Hepatocyte (in vitro differentiated cells): ENCODE measurements around the gene MARCHF3. TPM values are rescaled to one million over a fixed set of nuclear protein-coding genes. Genes with fewer than 3 reads are reported as not detected.

Experiments used
- DNase-seq: peaks from one replicate; pipeline ENCODE4 v3.0.0-alpha.2; 2016; ENCODE audit warnings: low spot score
- H2AFZ ChIP-seq: fragments of 200-600 bp; sonication (generic); 2 replicates; pipeline ENCODE4 v1.6.0; 2016; ENCODE audit warnings: antibody characterized with exemption, mild to moderate bottlenecking
- H3K27ac ChIP-seq: fragments of 200-600 bp; sonication (generic); 2 replicates; pipeline ENCODE4 v1.5.1; 2016; ENCODE audit warnings: mild to moderate bottlenecking
- H3K27me3 ChIP-seq: fragments of 200-600 bp; sonication (generic); 2 replicates; pipeline ENCODE4 v1.6.1; 2016
- H3K36me3 ChIP-seq: fragments of 200-600 bp; sonication (generic); replicated peaks from 2 replicates; pipeline ENCODE4 v1.5.1; 2016; ENCODE audit warnings: low read depth; ENCODE audit not compliant: insufficient read depth
- H3K4me1 ChIP-seq: fragments of 200-600 bp; sonication (generic); 2 replicates; pipeline ENCODE4 v1.5.1; 2016; ENCODE audit warnings: mild to moderate bottlenecking, moderate library complexity; ENCODE audit not compliant: insufficient read depth
- H3K4me2 ChIP-seq: fragments of 200-600 bp; sonication (generic); 2 replicates; pipeline ENCODE4 v1.6.0; 2016
- H3K4me3 ChIP-seq: fragments of 200-600 bp; sonication (generic); 2 replicates; pipeline ENCODE4 v1.5.1; 2016; ENCODE audit warnings: mild to moderate bottlenecking
- H3K79me2 ChIP-seq: fragments of 200-600 bp; sonication (generic); 2 replicates; pipeline ENCODE4 v1.6.0; 2017; ENCODE audit warnings: mild to moderate bottlenecking
- H3K9me2 ChIP-seq: fragments of 200-600 bp; sonication (generic); replicated peaks from 2 replicates; pipeline ENCODE4 v1.6.0; 2017; ENCODE audit warnings: mild to moderate bottlenecking; ENCODE audit not compliant: insufficient read depth
- H3K9me3 ChIP-seq: fragments of 200-600 bp; sonication (generic); 2 replicates; pipeline ENCODE4 v1.5.1; 2016; ENCODE audit warnings: low read depth, mild to moderate bottlenecking
- H4K20me1 ChIP-seq: fragments of 200-600 bp; sonication (generic); 2 replicates; pipeline ENCODE4 v1.6.0; 2016; ENCODE audit warnings: mild to moderate bottlenecking; ENCODE audit not compliant: insufficient read depth, poor library complexity, severe bottlenecking
- EZH2 ChIP-seq: fragments of 200-600 bp; sonication (generic); IDR thresholded peaks from 2 replicates; pipeline ENCODE4 v1.6.1; 2016; ENCODE audit warnings: antibody characterized with exemption, mild to moderate bottlenecking, borderline replicate concordance
- EZH2phosphoT487 ChIP-seq: fragments of 200-600 bp; sonication (generic); IDR thresholded peaks from one replicate; pipeline ENCODE4 v1.6.1; 2018; ENCODE audit warnings: antibody characterized with exemption, mild to moderate bottlenecking, low read depth, moderate library complexity; ENCODE audit not compliant: unreplicated experiment, severe bottlenecking
- WGBS: methylation state at CpG from one replicate; pipeline ENCODE4 v1.1.6; 2016; ENCODE audit warnings: low lambda C conversion rate; ENCODE audit errors: missing lambda C conversion rate; 5-methylcytosine and 5-hydroxymethylcytosine counted together
- polyA plus RNA-seq: library from polyadenylated mRNA; unstranded; fragments of >200 nt; fragmentation: Nextera tagmentation; extraction: Ambion mirVana; gene quantifications from 2 replicates; pipeline ENCODE4 v1.2.1, GENCODE V29; 2016
- total RNA-seq: library from RNA; depleted of rRNA; stranded (reverse); fragments of >200 nt; gene quantifications from 2 replicates; pipeline ENCODE4 v1.2.3, GENCODE V29; 2014
- TF ChIP-seq, protein P1 (sequence below): fragments of 200-600 bp; sonication (generic); IDR thresholded peaks from 2 replicates; pipeline ENCODE4 v1.5.1; 2016; ENCODE audit warnings: antibody characterized with exemption, mild to moderate bottlenecking; ENCODE audit not compliant: poor library complexity

The MARCHF3 gene
- total and polyA plus RNA-seq, 2 experiments from 2014 or later, result 9.4 to 20.4 TPM

DNA sequence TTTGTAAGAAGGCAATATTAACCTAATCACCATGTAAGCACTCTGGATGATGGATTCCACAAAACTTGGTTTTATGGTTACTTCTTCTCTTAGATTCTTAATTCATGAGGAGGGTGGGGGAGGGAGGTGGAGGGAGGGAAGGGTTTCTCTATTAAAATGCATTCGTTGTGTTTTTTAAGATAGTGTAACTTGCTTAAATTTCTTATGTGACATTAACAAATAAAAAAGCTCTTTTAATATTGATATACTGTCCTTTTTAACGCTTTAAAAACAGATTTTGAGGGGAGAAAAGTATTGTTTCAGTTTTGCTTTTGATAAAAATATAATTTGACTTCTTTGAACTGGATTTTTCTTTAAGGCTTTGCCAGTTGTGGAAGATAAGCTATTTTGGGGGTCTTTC is 193.6 kb downstream of the MARCHF3 start:
- no peaks in the 10 kb centered on the region for H3K79me2 ChIP-seq
- no peak overlapping the region for H3K27ac ChIP-seq
- H3K9me3 ChIP-seq, result no peaks in the 10 kb centered on the region
- H3K4me2 ChIP-seq, result no peak overlapping the region
- no peak for DNase-seq
- no peak overlapping the region for H2AFZ ChIP-seq
- H3K4me3 ChIP-seq, result no peak overlapping the region
- H3K9me2 ChIP-seq, result no peaks in the 10 kb centered on the region
- no peaks in the 10 kb centered on the region for H3K4me1 ChIP-seq
- WGBS, result 96% methylated on average over 2 of the region's 2 CpGs
- TF ChIP-seq, protein P1, sequence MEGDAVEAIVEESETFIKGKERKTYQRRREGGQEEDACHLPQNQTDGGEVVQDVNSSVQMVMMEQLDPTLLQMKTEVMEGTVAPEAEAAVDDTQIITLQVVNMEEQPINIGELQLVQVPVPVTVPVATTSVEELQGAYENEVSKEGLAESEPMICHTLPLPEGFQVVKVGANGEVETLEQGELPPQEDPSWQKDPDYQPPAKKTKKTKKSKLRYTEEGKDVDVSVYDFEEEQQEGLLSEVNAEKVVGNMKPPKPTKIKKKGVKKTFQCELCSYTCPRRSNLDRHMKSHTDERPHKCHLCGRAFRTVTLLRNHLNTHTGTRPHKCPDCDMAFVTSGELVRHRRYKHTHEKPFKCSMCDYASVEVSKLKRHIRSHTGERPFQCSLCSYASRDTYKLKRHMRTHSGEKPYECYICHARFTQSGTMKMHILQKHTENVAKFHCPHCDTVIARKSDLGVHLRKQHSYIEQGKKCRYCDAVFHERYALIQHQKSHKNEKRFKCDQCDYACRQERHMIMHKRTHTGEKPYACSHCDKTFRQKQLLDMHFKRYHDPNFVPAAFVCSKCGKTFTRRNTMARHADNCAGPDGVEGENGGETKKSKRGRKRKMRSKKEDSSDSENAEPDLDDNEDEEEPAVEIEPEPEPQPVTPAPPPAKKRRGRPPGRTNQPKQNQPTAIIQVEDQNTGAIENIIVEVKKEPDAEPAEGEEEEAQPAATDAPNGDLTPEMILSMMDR, result no peak
- TF ChIP-seq EZH2phosphoT487, result no peak
- no peak for TF ChIP-seq EZH2
- H3K27me3 ChIP-seq, result no peaks in the 10 kb centered on the region
- no peaks in the 10 kb centered on the region for H4K20me1 ChIP-seq
- no peaks in the 10 kb centered on the region for H3K36me3 ChIP-seq

DNA sequence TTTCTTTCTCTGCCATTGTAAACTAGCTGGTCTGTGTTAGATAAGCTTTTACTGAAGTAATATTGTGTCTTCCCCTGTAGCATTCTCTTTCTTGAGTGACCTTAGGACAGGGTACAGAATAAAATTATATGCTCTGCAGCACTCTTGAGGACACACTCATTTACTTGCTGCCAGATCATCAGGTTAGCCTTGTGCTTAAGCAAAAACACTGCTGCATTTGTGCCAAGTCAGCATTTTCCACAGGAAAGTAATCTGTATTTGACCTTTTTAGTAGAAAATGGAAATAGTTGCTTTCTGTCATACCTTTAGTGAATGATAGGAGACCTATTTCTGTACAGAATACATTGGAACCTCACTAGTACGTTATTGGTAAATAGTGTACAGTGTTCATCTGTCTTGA is 199.2 kb downstream of the MARCHF3 start:
- Histone ChIP-seq H3K79me2 (no peaks in the 10 kb centered on the region), H3K9me3 (no peaks in the 10 kb centered on the region), H3K4me3 (no peak overlapping the region), H3K9me2 (no peaks in the 10 kb centered on the region), H3K4me1 (no peaks in the 10 kb centered on the region), H3K36me3 (no peaks in the 10 kb centered on the region), H3K4me2 (no peak overlapping the region), H2AFZ (no peak overlapping the region), H4K20me1 (no peaks in the 10 kb centered on the region), H3K27ac (no peak overlapping the region), H3K27me3 (no peaks in the 10 kb centered on the region)
- 93% methylated on average over 1 of the region's 1 CpG for WGBS
- TF ChIP-seq EZH2phosphoT487 (no peak), EZH2 (no peak)
- TF ChIP-seq, protein P1, result no peak
- no peak for DNase-seq

DNA sequence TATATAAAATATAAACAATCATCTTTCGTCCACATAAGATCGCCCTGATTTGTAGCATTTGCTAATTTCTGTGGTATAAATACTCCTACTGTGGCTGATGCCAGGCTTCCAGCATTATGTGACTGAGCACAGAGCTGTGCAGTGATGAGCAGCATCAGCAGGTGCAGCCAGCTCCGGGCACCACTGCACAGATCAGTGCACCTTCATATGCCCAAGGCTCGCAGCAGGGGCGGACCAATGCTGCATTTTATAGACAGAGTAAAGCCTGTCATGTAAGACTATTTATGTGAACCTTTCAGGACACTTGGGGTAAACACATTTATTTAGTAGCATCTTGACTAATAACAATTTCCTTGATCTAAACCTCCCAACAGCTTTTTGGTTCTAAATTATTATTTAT is 200.3 kb downstream of the MARCHF3 start:
- Histone ChIP-seq H3K4me2 (no peak overlapping the region), H3K36me3 (no peaks in the 10 kb centered on the region), H4K20me1 (no peaks in the 10 kb centered on the region), H3K27ac (no peak overlapping the region), H2AFZ (no peak overlapping the region), H3K9me3 (no peaks in the 10 kb centered on the region), H3K4me1 (no peaks in the 10 kb centered on the region), H3K79me2 (no peaks in the 10 kb centered on the region), H3K27me3 (no peaks in the 10 kb centered on the region), H3K9me2 (no peaks in the 10 kb centered on the region), H3K4me3 (no peak overlapping the region)
- WGBS, result 99% methylated on average over 5 of the region's 5 CpGs
- DNase-seq, result no peak
- TF ChIP-seq EZH2phosphoT487 (no peak), EZH2 (no peak)
- TF ChIP-seq, protein P1, result no peak

DNA sequence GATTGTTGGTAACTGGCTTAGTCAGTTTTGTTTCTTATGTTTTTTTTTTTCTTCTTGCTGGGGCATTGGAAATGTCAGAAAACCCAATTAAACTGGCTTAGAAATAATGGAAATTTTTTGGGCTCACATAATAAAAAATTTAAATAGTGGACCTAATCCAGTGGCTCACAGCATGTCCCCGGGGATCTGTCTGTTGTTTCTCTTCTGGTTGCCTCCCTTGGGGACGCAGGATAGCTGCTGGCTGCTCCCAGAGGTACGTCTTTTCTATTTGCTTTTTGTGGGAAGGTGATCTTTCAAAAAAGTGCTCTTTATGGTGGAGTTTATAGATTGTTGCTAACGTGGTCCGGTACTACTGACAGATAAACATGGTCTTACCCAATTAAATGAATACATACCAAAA is 201.3 kb downstream of the MARCHF3 start:
- Histone ChIP-seq H3K4me2 (no peak overlapping the region), H3K27me3 (no peaks in the 10 kb centered on the region), H3K79me2 (no peaks in the 10 kb centered on the region), H3K9me2 (no peaks in the 10 kb centered on the region), H3K4me3 (no peak overlapping the region), H3K4me1 (no peaks in the 10 kb centered on the region), H3K9me3 (no peaks in the 10 kb centered on the region), H4K20me1 (no peaks in the 10 kb centered on the region), H3K27ac (no peak overlapping the region), H3K36me3 (no peaks in the 10 kb centered on the region), H2AFZ (no peak overlapping the region)
- TF ChIP-seq, protein P1, result no peak
- TF ChIP-seq EZH2phosphoT487, result no peak
- TF ChIP-seq EZH2, result no peak
- 89% methylated on average over 5 of the region's 5 CpGs for WGBS
- no peak for DNase-seq
